ENCODE data around the gene ASCL2.

The ASCL2 gene

GRCh38 chr11:2221591-2221990, 48.8 kb downstream of the ASCL2 start:
- no peak for TF ChIP-seq CTCF (conservative IDR thresholded peaks at IDR 0.05)
- H3K27ac ChIP-seq: no peak overlapping the region

- H3K27ac ChIP-seq: no peak overlapping the region
- no peak for TF ChIP-seq CTCF (conservative IDR thresholded peaks at IDR 0.05)
Observed at GRCh38 chr11:2221024-2221423, 49.4 kb downstream of the ASCL2 start.

GRCh38 chr11:2220173-2220771, 50.1 kb downstream of the ASCL2 start:
- no peak overlapping the region for H3K27ac ChIP-seq
- TF ChIP-seq CTCF (conservative IDR thresholded peaks at IDR 0.05): no peak

DNA sequence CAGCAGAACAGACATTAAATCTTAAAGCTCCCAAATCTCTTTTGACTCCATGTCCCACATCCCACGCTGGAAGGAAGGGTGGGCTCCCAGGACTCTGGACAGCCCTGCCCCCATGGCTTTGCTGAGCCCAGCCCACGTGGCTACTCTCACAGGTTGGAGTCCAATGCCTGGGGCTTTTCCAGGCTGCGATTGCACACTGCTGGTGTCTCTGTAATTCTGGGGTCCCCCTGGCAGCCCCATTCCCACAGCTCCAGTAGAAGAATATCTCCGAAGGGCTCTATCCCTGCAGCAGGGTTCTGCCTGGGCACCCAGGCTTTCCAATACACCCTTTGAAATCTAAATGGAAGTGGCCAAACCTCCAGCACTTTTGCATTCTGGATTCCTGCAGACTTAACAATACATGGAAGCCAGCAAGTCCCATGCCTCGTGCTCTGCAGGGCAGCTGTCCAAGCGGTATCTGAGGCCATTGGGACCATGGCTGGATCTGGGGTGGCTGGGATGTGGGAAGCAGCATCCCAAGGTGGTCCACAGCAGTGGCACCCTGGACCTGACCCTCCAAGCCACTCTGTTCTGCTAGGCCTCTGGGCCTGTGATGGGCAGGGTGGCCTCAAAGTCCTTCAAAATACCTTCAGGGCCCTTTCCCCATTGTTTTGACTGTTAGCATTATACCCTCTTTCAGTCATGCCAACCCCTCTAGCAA, 50.9 kb downstream of the ASCL2 start:
- no peak overlapping the region for H3K27ac ChIP-seq
- no peak for TF ChIP-seq CTCF (conservative IDR thresholded peaks at IDR 0.05)
